Measurements from ENCODE around the gene CHPF2.

DNA sequence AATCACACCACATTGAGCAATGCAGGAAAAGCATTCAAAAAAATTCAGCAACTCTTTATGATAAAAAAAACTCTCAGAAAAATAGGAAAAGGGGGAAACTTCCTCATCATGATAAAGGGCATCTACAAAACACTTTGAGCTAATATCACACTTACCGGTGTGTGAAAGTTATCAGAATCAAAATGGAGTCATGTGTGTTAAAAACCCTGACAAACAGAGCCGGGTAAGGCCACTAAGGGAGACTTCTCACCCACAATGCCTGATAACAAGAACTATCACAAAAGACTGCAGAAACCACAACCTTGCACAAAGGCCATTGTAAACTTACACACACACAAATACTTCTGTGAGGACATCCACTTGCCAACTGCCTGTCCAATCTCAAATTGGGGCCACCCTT, 51.0 kb downstream of the CHPF2 start:
- TF ChIP-seq ZFP41 (tag by site-specific recombination; IDR thresholded peaks at IDR 0.05; ENCODE audit: borderline replicate concordance) (no peak), ZNF561 (tag by site-specific recombination; IDR thresholded peaks at IDR 0.05; ENCODE audit: borderline replicate concordance) (no peak), SP2 (tag by site-specific recombination; IDR thresholded peaks at IDR 0.05) (no peak)
- TF ChIP-seq, protein P1, sequence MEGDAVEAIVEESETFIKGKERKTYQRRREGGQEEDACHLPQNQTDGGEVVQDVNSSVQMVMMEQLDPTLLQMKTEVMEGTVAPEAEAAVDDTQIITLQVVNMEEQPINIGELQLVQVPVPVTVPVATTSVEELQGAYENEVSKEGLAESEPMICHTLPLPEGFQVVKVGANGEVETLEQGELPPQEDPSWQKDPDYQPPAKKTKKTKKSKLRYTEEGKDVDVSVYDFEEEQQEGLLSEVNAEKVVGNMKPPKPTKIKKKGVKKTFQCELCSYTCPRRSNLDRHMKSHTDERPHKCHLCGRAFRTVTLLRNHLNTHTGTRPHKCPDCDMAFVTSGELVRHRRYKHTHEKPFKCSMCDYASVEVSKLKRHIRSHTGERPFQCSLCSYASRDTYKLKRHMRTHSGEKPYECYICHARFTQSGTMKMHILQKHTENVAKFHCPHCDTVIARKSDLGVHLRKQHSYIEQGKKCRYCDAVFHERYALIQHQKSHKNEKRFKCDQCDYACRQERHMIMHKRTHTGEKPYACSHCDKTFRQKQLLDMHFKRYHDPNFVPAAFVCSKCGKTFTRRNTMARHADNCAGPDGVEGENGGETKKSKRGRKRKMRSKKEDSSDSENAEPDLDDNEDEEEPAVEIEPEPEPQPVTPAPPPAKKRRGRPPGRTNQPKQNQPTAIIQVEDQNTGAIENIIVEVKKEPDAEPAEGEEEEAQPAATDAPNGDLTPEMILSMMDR (tag by site-specific recombination; IDR thresholded peaks at IDR 0.05), result no peak
